HepG2 (cell line): ENCODE data around the gene PARP1.

Source experiments
- IRF2 ChIP-seq: IDR thresholded peaks from 2 replicates; pipeline ENCODE4 v1.6.1; 2018; ENCODE audit warnings: missing genetic modification reagents, missing compliant biosample characterization
- KAT2B ChIP-seq: fragments of 150-350 bp; IDR thresholded peaks from 2 replicates; pipeline ENCODE4 v1.6.1; 2014; ENCODE audit warnings: low read depth, low read length, borderline replicate concordance
- PRPF4 ChIP-seq: fragments of 200-400 bp; formaldehyde crosslinking; IDR thresholded peaks from 2 replicates; pipeline ENCODE4 v1.6.1; 2016; ENCODE audit warnings: low read length, low read depth; ENCODE audit not compliant: poor library complexity, severe bottlenecking
- ZNF225 ChIP-seq: sonication (generic); formaldehyde crosslinking; IDR thresholded peaks from 2 replicates; pipeline ENCODE4 v1.4.0; 2020; ENCODE audit warnings: mild to moderate bottlenecking, missing genetic modification reagents
- ZZZ3 ChIP-seq: sonication (generic); formaldehyde crosslinking; IDR thresholded peaks from 2 replicates; pipeline ENCODE4 v1.4.0; 2020; ENCODE audit warnings: missing genetic modification reagents, mild to moderate bottlenecking, borderline replicate concordance
- TF ChIP-seq, protein P1 (sequence below): sonication (generic); formaldehyde crosslinking; IDR thresholded peaks from one replicate; pipeline ENCODE4 v1.5.1; 2020; ENCODE audit warnings: mild to moderate bottlenecking, missing genetic modification reagents; ENCODE audit errors: not compliant biosample characterization

DNA sequence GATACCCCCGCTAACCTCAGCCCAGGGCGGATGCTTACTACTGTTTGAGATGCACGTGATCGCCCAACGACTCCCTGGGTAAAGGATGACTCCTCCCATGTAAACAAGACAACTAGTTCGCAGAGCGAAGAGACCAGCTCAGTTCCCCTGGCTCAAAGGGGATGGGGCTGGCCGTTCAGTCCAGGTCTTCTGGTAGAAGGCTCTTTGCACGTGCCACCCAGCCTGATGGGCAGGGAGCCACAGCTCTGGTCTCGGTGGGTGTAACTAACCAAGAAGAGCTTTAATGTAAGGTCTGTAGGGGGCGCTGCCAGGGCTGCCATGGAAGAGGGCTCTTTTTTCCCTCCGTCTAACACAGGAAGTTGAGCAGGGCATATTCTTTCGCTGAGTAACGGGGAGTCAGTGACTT is 49.4 kb upstream of the PARP1 start:
- TF ChIP-seq KAT2B (no peak), PRPF4 (no peak), ZZZ3 (CRISPR knock-in tag) (no peak), ZNF225 (CRISPR knock-in tag) (no peak), IRF2 (no peak)
- TF ChIP-seq, protein P1, sequence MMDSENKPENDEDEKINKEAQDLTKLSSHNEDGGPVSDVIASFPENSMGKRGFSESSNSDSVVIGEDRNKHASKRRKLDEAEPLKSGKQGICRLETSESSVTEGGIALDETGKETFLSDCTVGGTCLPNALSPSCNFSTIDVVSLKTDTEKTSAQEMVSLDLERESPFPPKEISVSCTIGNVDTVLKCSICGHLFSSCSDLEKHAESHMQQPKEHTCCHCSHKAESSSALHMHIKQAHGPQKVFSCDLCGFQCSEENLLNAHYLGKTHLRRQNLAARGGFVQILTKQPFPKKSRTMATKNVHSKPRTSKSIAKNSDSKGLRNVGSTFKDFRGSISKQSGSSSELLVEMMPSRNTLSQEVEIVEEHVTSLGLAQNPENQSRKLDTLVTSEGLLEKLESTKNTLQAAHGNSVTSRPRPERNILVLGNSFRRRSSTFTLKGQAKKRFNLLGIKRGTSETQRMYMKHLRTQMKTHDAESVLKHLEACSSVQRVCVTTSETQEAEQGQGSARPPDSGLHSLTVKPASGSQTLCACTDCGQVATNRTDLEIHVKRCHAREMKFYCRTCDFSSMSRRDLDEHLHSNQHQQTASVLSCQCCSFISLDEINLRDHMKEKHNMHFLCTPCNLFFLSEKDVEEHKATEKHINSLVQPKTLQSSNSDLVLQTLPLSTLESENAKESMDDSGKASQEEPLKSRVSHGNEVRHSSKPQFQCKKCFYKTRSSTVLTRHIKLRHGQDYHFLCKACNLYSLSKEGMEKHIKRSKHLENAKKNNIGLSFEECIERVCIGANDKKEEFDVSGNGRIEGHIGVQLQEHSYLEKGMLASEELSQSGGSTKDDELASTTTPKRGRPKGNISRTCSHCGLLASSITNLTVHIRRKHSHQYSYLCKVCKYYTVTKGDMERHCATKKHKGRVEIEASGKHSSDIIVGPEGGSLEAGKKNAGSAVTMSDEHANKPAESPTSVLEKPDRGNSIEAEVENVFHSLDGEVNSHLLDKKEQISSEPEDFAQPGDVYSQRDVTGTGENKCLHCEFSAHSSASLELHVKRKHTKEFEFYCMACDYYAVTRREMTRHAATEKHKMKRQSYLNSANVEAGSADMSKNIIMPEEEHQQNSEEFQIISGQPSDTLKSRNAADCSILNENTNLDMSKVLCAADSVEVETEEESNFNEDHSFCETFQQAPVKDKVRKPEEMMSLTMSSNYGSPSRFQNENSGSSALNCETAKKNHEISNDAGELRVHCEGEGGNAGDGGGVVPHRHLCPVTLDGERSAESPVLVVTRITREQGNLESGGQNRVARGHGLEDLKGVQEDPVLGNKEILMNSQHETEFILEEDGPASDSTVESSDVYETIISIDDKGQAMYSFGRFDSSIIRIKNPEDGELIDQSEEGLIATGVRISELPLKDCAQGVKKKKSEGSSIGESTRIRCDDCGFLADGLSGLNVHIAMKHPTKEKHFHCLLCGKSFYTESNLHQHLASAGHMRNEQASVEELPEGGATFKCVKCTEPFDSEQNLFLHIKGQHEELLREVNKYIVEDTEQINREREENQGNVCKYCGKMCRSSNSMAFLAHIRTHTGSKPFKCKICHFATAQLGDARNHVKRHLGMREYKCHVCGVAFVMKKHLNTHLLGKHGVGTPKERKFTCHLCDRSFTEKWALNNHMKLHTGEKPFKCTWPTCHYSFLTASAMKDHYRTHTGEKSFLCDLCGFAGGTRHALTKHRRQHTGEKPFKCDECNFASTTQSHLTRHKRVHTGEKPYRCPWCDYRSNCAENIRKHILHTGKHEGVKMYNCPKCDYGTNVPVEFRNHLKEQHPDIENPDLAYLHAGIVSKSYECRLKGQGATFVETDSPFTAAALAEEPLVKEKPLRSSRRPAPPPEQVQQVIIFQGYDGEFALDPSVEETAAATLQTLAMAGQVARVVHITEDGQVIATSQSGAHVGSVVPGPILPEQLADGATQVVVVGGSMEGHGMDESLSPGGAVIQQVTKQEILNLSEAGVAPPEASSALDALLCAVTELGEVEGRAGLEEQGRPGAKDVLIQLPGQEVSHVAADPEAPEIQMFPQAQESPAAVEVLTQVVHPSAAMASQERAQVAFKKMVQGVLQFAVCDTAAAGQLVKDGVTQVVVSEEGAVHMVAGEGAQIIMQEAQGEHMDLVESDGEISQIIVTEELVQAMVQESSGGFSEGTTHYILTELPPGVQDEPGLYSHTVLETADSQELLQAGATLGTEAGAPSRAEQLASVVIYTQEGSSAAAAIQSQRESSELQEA (CRISPR knock-in tag), result no peak
